Measurements from ENCODE around the gene UBE2S.
A peak's percentile ranks its signal among the peaks of the same experiment; 100 is the strongest.
"Not testable (repeated sequence)": the region's sequence is repeated elsewhere in the genome, so short reads cannot be mapped to it uniquely, and the experiment has no call there.

The UBE2S gene

DNA sequence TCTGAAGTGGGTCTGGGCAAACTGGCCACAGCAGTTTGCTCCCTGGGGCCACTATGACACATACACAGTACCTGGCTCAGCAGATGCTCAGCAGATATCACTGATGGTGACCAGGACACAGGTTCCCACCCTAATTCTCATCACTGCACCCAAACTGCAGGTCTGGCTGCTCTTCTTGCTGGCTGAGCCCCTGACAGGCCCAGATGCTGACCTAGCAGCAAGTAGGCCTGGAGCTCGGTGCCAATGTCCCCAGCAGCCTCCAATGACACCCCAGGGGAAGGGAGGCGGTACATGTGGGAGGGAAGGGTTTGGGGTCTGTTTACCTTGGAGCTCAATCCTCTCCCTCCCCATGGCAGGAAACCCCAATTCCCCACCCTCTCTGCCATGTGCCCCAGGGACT, 5.1 kb downstream of the UBE2S start:
- no peak for DNase-seq

DNA sequence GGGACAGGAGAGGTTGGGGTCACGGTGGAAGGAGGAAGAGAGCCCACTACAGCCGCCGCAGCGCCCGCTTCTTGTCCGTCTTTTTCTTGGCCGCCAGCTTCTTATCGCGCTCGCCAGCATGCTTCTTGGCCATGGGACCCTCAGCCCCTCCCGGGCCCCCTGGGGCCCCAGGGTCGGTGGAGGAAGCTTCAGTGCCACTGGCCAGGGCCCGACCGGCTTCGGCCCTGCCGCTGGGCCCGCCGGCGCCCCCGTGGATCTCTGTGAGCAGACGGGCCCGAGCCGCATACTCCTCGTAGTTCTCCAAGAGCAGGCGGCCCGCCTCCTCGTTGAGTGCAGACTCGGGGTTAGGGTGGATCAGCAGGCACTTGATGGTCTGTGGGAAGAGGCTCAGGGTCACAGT, 6.2 kb downstream of the UBE2S start:
- not testable (repeated sequence) for DNase-seq

DNA sequence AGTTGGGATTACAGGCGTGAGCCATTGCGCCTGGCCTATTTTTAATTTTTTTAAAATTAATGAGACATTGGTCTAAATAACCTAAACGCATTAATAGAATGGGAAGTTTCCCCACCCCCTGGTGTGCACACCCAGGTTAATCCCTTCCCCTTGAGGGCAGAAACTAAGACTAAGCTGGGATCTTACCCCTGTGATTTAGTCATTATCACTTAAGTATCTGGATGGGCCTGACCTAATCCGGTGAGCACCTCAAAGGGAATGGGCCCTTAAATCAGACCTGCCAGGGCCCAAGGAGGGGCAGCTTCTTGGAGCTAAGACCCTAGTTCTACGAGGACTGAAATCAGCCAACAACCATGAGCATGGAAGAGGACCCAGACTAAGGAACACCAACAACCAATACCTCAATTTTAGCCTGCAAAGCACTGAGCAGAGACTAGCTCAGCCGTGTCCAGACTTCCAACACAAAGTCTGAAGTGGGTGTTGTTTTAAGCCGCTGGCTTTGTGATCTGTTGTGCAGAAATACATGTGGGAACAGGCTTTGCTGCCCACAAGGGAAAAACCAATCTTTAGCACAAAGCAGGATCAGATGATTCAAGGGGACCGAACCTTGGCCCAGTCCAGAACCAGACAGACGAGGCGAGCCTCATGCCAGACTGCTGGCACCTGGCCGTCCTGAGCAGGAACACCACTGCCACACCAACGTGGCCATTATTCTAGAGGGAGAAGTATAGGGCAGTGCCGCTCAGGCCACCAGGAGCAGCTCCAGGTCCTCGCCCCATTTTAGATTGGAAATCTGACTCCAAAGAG, 7.1 kb downstream of the UBE2S start:
- no peak for DNase-seq

DNA sequence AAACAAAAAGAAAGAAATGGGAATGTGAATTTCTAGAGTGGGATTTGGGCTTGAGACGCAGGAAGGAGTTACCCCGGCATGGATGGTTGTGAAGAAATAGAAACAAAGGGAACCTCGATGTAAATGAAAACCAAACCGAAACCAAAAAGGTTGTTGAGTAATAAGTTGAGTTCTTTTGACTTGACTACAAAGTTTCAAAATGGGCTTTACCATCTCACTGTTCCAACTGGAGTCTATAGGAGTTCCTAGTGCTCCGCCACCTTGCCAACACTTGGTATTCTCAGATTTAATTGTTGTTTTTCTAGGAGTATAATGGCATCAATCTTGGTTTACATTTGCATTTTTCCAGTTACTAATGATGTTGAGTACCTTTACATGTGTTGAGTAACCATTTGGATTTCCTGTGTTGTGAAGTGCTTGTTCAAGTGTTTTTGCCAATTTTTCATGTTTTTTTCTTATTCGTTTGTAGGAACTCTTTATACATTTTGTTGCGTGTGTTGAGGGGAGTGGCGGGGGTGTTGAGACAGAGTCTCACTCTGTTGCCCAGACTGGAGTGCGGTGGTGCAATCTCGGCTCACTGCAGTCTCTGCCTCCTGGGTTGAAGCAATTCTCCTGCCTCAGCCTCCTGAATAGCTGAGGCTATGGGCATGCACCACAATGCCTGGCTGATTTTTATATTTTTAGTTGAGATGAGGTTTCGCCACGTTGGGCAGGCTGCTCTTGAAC, 9.2 kb downstream of the UBE2S start:
- no peak for DNase-seq

DNA sequence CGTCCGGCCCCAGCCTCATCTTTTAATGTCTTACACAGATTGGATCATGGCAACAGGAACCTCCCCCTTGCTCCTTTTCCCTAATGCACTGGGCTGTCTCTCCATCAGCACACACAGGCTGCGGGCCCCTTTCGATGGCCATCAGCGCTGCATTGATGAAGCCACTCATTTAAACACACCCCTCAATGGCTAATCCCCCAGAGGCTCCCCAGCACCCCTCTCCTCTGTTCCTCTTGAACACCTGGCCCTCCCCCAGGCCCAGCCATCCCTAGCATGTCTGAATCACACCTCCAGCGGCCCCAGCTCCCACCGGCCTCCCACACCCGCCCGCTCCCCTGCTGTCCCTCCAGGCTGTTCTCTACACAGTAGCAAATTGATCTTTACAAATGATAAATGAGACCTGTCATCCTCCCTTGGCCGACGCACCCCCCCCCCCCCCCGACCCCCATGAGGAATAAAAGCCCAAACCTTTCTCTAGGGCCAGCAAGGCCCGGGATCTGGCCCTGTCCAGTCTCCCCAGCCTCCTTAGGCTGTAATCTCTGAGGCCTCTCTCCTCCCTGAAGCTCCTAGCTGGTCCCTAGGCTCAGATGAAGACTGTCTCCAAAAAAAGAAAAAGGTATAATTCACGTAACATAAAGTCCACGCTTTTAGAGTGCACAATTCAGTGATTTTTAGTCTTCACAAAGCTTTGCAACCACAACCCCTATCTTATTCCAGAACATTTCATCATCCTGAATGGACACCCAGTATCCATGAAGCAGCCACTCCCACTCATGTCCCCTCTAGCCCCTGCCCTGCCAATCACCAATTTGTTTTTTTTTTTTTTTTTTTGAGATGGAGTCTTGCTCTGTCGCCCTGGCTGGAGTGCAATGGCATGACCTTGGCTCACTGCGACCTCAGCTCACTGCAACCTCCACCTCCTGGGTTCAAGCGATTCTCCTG, 14.5 kb downstream of the UBE2S start:
- no peak for DNase-seq

DNA sequence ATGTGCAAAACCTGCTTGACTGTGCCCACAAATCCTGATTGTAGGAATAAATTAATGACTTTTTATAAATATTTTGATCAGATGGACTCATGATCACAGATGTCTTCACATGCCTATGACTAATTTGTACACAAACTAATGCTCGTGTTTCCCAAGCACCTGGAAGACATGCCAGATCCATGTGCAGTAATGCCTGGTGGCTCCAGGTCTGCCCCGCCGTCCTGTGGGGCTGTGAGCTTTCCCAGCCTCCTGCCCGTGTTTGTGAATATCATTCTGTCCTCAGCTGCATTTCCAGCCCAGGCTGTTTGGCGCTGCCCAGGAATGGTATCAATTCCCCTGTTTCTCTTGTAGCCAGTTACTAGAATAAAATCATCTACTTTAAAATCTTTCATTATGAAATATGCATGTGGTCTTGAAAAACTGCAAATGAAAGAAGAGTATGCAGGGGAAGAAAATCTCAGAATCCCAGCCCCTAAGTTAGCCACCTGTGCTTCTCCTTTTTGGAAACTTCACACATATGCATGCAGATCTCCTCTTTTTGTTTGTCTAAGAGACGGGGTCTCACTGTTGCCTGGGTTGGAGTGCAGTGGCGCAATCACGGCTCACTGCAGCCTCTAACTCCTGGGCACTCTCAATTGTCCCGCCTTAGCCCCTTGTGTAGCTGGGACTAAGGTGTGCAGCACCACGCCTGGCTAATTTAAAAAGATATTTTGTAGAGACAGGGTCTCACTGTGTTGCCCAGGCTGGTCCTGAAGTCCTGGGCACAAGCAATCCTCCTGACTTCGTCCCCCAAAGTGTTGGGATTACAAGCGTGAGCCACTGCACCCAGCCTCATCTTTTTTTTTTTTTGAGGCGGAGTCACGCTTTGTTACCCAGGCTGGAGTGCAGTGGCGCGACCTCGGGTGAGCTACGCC, 15.6 kb downstream of the UBE2S start:
- no peak for DNase-seq

DNA sequence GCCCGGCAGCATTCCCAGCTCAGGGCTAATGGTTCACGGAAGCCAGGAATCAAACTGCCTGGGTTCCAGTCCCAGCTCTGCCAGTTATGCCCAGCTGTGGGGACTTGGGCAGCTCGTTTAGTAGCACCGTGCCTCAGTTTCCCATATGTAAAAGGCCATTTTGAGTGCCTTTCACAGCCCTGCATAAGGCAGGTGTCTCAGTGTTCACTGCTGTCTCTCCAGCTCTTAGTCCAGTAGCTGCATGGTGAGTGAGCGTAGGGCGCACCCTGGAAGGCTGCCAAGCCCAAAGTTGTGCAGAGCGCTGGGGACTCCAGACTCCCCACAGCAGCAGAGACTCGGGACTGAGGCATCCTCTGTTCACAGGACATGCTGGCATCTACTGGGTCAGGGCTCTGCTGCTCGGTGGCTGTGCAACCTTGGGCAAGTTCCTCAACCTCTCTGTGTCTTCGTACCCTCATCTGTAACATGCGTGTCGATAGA, 16.4 kb downstream of the UBE2S start:
- no peak for DNase-seq

DNA sequence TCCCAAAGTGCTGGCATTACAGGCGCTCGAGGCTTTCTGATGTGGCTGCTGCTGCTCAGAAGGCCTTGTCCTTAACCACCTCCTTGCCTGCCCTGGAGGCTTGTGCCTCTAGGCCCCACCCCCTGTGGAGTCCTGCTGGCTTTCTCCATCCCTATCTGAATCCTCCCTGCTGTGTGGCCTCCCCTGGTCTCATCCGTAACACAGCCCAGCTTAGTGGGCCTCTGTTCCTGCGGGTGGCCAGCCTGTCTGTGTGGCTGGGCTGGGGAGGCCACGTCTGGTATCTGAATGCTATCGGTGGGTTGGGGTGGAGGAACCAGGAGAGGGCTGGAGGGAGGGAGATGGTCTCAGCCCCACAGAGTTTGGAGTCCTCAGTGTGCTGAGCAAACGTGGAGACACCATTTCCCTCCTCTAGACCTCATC, 17.1 kb downstream of the UBE2S start:
- no peak for DNase-seq

DNA sequence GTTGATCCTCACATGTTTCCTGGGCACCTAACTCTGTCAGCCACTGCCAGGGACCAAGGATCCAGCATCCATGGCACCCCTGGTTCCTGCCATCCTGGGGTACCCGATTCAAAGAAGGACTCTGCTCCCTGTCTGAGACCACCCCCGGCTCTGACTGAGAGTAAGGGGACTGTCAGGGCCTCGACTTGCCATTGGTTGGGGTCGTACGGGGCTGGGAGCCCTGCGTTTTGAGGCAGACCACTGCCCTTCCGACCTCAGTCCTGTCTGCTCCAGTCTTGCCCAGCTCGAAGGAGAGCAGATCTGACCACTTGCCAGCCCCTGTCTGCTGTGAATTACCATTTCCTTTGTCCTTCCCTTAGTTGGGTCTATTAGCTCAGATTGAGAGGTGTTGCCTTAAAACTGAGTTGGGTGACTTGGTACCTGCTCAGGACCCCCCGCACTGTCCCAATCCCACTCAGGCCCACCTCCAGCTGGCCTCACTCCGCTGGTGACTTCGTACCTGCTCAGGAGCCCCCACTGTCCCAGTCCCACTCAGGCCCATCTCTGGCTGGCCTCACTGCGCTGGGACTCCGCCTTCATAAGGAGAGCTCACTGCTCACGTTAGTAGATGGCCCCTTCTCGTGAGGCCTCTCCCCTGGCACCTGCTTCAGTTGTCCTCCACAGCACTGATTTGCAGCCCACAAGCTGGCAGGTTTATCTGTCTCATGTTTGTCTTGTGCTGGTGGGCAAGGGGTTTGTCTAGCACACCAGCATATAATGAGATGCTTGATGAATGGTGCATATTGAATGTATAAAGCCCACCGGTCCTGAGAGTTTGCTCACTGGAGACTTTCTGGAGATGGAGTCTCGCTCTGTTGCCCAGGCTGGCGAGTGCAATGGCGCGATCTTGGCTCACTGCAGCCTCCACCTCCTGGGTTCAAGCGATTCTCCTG, 17.9 kb downstream of the UBE2S start:
- no peak for DNase-seq

DNA sequence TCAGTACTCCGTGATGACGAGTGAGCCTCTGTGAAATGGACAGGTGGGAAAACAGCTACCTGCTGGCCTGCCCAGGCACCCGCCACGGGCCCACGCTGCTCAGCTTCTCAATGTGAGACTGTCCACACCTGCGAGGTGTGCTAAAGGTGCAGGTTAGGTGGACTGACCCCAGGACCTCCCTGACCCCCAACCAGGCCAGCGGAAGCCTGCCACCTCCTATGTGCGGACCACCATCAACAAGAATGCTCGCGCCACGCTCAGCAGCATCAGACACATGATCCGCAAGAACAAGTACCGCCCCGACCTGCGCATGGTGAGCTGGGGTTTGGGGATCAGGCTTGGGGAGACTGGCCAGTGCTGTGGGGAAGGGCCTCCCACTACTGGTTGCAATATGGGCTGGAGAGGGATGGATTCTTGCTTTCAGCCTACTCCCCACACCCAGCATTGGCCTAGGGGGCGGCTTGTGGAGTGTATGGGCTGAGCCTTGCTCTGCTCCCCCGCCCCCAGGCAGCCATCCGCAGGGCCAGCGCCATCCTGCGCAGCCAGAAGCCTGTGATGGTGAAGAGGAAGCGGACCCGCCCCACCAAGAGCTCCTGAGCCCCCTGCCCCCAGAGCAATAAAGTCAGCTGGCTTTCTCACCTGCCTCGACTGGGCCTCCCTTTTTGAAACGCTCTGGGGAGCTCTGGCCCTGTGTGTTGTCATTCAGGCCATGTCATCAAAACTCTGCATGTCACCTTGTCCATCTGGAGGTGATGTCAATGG, 19.7 kb downstream of the UBE2S start:
- no peak for DNase-seq

DNA sequence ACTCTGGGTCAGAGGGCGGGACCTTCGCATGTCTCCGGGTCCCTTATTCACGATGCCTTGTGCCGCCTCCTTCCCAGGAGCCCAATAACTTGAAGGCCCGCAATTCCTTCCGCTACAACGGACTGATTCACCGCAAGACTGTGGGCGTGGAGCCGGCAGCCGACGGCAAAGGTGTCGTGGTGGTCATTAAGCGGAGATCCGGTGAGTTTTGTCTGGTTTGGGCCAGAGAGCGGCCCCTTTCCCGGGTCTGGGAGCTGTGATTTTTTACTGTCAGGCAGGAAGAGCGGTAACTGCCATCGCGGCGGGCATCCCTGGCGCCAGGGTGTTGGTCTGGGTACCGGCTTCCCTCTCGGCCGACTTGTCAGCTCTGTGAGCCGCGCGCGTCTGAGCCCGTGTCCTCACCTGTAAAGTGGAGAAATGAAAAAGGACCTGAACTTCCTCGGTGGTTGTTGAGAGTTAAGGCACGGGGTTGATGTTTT, 21.1 kb downstream of the UBE2S start:
- no peak for DNase-seq

DNA sequence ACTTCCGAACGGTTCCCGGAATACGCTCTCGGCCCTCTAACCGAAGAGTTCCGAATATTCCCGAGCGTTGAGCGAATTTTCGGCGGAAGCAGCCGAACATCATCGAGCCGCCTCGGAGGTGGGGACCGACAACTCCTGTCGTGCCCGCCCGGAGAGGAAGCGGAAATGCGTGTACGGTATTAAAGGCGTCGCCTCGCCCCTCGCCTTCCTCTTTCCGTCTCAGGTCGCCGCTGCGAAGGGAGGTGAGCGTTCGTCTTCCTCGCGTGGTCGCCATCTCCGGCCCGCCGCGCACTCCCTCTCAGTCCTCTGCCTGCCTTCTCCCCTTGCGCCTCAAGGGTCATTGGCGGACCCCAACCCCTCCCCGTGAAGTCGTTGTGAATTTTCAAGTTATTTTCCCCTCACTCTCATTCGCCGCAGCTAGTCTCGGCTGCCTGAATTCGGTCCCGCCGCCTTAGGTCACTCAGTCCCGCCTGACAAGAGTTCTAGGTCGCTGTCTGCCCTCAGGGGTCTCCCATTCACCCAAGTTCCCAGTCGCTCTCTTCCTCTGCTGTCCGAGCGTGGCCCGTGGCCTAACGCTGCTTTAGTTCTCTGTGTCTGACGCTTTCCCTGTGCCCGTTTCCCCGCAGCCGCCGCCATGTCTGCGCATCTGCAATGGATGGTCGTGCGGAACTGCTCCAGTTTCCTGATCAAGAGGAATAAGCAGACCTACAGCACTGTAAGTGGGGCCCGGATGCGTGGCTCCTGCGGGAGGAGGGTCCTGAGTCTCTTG, 21.7 kb downstream of the UBE2S start, which contains the start of gene RPL28:
Gene RPL28, plus strand, starts transcription at position 209 of the 769 bp plus-strand sequence. Its CDS starts 426 bp downstream, at position 635.
- DNase-seq = peak; percentile 99

DNA sequence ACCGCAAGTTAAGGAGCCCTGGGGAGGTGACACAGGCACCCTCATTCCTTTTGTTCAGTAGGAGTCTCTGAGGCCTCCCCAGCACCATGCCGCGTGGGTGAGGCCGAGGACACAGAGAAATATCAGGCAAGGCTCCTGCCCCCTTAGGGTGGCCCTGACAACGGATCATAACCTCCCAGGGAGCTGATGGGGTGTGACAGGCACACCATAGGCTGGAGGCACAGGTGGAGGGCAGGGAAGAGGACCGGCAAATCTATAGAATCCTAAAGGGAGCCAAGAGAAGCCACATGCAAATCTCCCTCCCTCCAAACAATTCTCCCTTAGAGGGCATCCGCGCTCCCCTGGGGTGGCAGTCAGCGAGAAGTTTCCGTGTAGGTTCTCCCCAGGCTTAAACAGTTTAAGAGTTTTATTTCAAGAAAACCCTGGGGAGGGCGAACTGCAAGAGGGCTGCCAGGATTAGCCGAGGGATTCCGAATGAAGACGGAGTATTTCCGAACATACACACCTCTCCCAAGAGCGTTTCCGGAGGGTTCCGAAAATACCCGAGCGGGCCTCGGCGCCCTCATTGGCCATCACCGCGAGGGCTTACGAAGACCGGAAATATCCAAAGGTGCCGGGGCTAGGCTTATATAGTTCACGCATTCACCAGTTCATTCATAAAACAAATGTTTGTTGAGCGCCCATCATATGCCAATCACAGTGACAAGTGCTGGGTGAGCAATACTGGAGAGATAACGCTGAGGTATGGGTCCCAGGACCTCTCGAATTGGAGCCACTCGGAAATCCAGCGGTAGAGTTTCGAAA, 22.5 kb downstream of the UBE2S start:
- DNase-seq = peak; percentile 98

DNA sequence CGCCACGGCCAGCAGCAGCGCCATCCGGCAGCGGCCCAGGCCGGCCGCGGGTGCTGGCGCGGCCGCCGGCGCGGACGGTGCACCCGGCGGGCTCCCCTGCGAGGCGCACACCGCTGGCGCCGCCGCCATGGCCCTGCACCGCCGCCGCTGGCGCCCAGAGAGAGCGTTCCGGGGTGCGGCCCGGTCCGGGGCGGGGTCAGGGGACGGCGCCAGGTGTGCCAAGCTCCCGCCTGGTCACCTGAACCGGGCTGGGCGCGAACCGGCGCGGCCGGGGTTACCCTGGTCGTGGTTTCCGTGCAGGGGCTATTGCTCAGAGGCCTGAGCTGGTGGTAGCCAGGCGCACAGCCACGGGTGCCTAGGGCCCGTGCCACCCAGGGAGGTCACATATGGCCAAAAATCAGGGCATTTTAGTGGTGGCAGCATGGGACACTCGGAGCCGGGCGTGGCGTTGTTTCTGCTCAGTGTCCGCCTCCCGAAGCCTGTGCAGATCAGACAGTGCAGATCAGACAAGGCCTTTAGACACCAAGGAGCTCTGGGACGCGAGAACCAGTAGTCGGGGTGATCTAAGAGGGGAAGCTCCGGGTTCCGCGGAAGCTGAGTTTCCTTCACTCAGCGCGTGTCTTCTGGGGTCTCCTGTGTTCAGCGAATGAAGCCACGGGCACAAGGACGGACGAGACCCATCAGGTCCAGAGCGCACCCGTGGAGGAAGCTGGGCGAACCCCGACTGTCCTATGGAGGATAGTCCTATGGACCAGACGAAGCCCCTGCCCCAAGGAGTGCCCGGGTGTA, 23.3 kb downstream of the UBE2S start, which contains the start of gene TMEM238:
Gene TMEM238, minus strand, starts transcription at position 162 of the 789 bp plus-strand sequence. Its CDS starts 33 bp downstream, at position 129.
- peak; percentile 46 for DNase-seq

DNA sequence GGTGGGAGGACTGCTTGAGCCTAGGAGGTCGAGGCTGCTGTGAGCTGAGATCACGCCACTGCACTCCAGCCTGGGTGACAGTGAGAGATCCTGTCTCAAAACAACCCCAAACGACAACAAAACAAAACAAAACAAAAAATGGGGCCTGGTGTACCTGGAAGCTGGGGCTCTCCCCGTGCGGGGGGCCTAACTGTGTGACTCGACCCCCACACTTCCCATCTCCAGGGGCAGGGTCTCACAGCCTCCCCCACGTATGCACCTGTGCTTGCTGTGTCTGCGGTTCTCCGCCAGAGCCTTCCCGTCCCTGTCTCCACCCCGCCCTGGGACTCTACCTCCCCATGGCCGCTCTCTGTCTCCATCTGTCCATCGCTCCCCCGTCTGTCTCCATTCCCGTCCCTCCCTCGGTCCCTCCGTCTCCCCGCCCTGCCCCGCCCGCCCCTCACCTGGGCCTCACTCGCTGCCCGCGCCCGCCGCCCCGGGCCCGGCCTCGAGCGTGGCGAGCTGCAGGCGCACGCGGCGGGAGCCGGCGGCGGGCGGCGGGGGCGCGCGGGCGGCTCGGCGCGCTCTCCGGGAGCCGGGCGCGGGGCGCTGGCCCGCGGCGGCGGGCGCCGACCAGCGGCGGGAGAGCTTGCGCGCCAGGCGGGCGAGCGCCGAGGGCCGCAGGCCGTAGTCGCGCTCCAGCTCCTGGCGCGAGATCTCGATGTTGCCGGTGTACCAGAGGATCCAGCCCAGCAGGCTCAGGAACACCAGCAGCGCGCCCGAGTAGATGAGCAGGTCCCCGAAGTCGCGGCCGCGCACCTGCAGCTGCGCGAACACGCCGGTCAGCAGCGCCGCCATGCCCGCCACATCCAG, 24.1 kb downstream of the UBE2S start:
- DNase-seq = peak; percentile 68

DNA sequence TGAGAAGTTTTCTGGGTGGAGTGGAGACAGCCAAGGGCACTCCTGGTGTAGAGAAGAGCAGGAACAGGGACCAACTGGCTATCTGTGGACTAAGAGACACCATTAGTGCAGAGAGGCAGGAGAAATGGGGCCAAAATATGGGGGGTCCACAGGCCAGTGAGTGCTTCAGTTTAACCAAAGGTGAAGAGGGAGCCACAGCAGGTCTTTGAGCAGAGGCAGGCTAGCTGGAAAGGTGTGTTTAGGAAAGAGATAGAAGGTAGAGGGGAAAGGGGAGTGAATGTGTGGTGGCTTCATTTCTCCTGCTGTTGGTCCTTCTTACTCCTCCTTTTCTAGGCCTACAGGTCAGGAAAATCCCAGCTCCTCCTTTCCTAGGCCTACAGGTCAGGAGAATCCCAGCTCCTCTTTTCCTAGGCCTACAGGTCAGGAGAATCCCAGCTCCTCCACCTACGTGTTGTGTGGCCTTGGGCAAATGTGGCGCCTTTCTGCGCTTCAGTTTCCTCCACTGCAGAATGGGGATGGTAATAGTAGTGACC, 25.0 kb downstream of the UBE2S start:
- DNase-seq = no peak

Measured in NCI-H1105 treated with DMSO at 0.1 percent for 48 hours (cell line).